Fibroblast of lung (primary cell): Measurements from ENCODE around the gene FKBP4. TPM values are rescaled to one million over a fixed set of nuclear protein-coding genes. Genes with fewer than 3 reads are reported as not detected.

Source experiments
- DNase-seq, 2 donors: peaks; one replicate each; pipeline versions ENCODE4 v3.0.0 to v3.0.0-alpha.2; 2010; ENCODE audit warnings: low read depth in 2 of 2
- H2AFZ ChIP-seq: 2 replicates; pipeline ENCODE4 v1.5.1; 2012; ENCODE audit warnings: low read length, control low read depth, inconsistent platforms
- H3K27ac ChIP-seq: 2 replicates; pipeline ENCODE4 v1.5.1; 2011; ENCODE audit warnings: low read length, control low read depth; ENCODE audit not compliant: insufficient read depth
- H3K27me3 ChIP-seq: 2 replicates; pipeline ENCODE4 v1.5.1; 2011; ENCODE audit warnings: mild to moderate bottlenecking, low read length; ENCODE audit not compliant: control insufficient read depth, insufficient read depth
- H3K36me3 ChIP-seq: 2 replicates; pipeline ENCODE4 v1.5.1; 2011; ENCODE audit warnings: low read length; ENCODE audit not compliant: control insufficient read depth, insufficient read depth
- H3K4me1 ChIP-seq: 2 replicates; pipeline ENCODE4 v1.5.1; 2011; ENCODE audit warnings: low read length; ENCODE audit not compliant: control insufficient read depth, insufficient read depth; ENCODE audit errors: extremely low read depth
- H3K4me2 ChIP-seq: 2 replicates; pipeline ENCODE4 v1.5.1; 2011; ENCODE audit warnings: low read length, control low read depth; ENCODE audit not compliant: insufficient read depth; ENCODE audit errors: extremely low read depth
- H3K4me3 ChIP-seq, 4 experiments: fragments of 200-600 bp in 1 of 4; sonication (generic) in 1 of 4; replicated peaks in 1 of 4; 2 replicates each; pipeline ENCODE4 v1.5.1; 2011 to 2016; ENCODE audit warnings: low read length in 4 of 4, low read depth in 3 of 4, mild to moderate bottlenecking in 3 of 4, control low read depth in 2 of 4, inconsistent platforms in 1 of 4, mixed read lengths in 1 of 4; ENCODE audit not compliant: insufficient read depth in 1 of 4; ENCODE audit errors: control extremely low read depth in 1 of 4
- H3K79me2 ChIP-seq: 2 replicates; pipeline ENCODE4 v1.5.1; 2012; ENCODE audit warnings: mild to moderate bottlenecking, low read length, inconsistent platforms; ENCODE audit not compliant: control insufficient read depth, insufficient read depth
- H3K9ac ChIP-seq: 2 replicates; pipeline ENCODE4 v1.5.1; 2011; ENCODE audit warnings: mild to moderate bottlenecking, low read length, control low read depth; ENCODE audit not compliant: insufficient read depth
- H3K9me3 ChIP-seq: 2 replicates; pipeline ENCODE4 v1.5.1; 2012; ENCODE audit warnings: low read depth, low read length; ENCODE audit not compliant: control insufficient read depth, insufficient read depth
- H4K20me1 ChIP-seq: 2 replicates; pipeline ENCODE4 v1.5.1; 2011; ENCODE audit warnings: low read length; ENCODE audit not compliant: control insufficient read depth, insufficient read depth; ENCODE audit errors: extremely low read depth
- CTCF ChIP-seq, 2 donors: IDR thresholded peaks in 1 of 2; conservative IDR thresholded peaks in 1 of 2; 1 replicate in 1 of 2; 2 replicates in 1 of 2; pipeline ENCODE4 v1.5.1; 2011 to 2012; ENCODE audit warnings: low read length in 2 of 2, control low read depth in 1 of 2, inconsistent platforms in 1 of 2, low read depth in 1 of 2, mild to moderate bottlenecking in 1 of 2
- EZH2 ChIP-seq: IDR thresholded peaks from 2 replicates; pipeline ENCODE4 v1.5.1; 2012; ENCODE audit warnings: low read length, control low read depth, mild to moderate bottlenecking; ENCODE audit errors: missing control alignments
- polyA plus RNA-seq, 2 donors: library from polyadenylated mRNA; depleted of rRNA in 1 of 2; stranded (reverse) in 1 of 2; unstranded in 1 of 2; fragments of >200 nt; gene quantifications; 2 replicates each; pipeline ENCODE4 v1.2.1, GENCODE V29; 2011 to 2012; ENCODE audit warnings: missing spikeins in 1 of 2
- total RNA-seq: library from RNA; depleted of rRNA; stranded (reverse); fragments of >200 nt; gene quantifications from 2 replicates; pipeline ENCODE4 v1.2.1, GENCODE V29; 2014

FKBP4 gene
- total and polyA plus RNA-seq, 2 donors (not counting 1 experiment from before 2014, with no cell fraction given): 23.0 to 42.6 TPM

GRCh38 chr12:2803635-2804392, 9.0 kb downstream of the FKBP4 start:
- Histone ChIP-seq H3K27me3 (no peaks in the 10 kb centered on the region), H3K4me1 (peaks cover 7% of the 10 kb centered on the region), H4K20me1 (no peaks in the 10 kb centered on the region), H3K9ac (no peak overlapping the region), H3K4me3 (no peak overlapping the region), H3K27ac (no peak overlapping the region), H3K4me2 (no peak overlapping the region), H3K9me3 (no peaks in the 10 kb centered on the region), H3K36me3 (peaks cover 17% of the 10 kb centered on the region), H3K79me2 (no peaks in the 10 kb centered on the region), H2AFZ (no peak overlapping the region)
- no peak for DNase-seq
- TF ChIP-seq EZH2: no peak
- no peak for TF ChIP-seq CTCF (conservative IDR thresholded peaks at IDR 0.05 in 1 of 2, IDR thresholded peaks at IDR 0.05 in 1 of 2; ENCODE audit: low read depth in 1 of 2, low read length in 2 of 2)

- Histone ChIP-seq H3K79me2 (no peaks in the 10 kb centered on the region), H3K4me1 (peaks cover 7% of the 10 kb centered on the region), H3K4me2 (no peak overlapping the region), H2AFZ (no peak overlapping the region), H3K27ac (peak overlapping the region; percentile 22), H3K27me3 (no peaks in the 10 kb centered on the region), H3K9ac (no peak overlapping the region), H3K9me3 (no peaks in the 10 kb centered on the region), H3K36me3 (peaks cover 17% of the 10 kb centered on the region), H4K20me1 (no peaks in the 10 kb centered on the region), H3K4me3 (no peak overlapping the region)
- peak; percentile 69 to 73 for DNase-seq
- TF ChIP-seq EZH2 (no peak), CTCF (conservative IDR thresholded peaks at IDR 0.05 in 1 of 2, IDR thresholded peaks at IDR 0.05 in 1 of 2; ENCODE audit: low read depth in 1 of 2, low read length in 2 of 2) (no peak)
Measured at GRCh38 chr12:2804393-2805142, 9.8 kb downstream of the FKBP4 start.

DNA sequence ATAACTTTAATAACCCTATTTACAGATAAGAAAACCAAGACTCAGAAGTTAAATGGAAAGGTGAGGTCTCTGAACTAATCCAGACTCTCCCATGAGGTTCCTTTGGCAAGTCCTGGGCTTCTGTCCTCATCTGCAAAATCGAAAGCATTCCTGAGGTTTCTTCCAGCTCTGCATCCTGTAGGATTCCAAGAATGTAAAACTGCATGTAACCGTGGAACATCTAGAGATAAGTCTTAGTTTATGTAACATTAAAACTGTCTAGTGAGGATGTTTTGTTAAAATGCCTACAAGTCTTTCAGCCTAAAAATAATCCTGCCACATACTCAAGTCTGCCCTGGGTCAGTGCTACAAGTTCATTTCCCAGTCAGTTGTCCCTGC, 10.4 kb downstream of the FKBP4 start:
- H3K27me3 ChIP-seq: no peaks in the 10 kb centered on the region
- no peaks in the 10 kb centered on the region for H4K20me1 ChIP-seq
- H3K9me3 ChIP-seq: no peaks in the 10 kb centered on the region
- no peak overlapping the region for H3K4me2 ChIP-seq
- peak in 1 of 2 donors; percentile 80 for DNase-seq
- TF ChIP-seq CTCF (conservative IDR thresholded peaks at IDR 0.05 in 1 of 2, IDR thresholded peaks at IDR 0.05 in 1 of 2; ENCODE audit: low read depth in 1 of 2, low read length in 2 of 2): no peak
- no peaks in the 10 kb centered on the region for H3K79me2 ChIP-seq
- H3K4me3 ChIP-seq: no peak overlapping the region
- peaks cover 14% of the 10 kb centered on the region for H3K36me3 ChIP-seq
- no peak overlapping the region for H3K27ac ChIP-seq
- no peak overlapping the region for H2AFZ ChIP-seq
- peaks cover 7% of the 10 kb centered on the region for H3K4me1 ChIP-seq
- no peak overlapping the region for H3K9ac ChIP-seq
